Measurements from ENCODE around the gene GREB1L. TPM values are rescaled to one million over a fixed set of nuclear protein-coding genes. Genes with fewer than 3 reads are reported as not detected.

GREB1L gene
- total and polyA plus RNA-seq, 2 donors (not counting 1 experiment from before 2014, with no cell fraction given), result not detected

DNA sequence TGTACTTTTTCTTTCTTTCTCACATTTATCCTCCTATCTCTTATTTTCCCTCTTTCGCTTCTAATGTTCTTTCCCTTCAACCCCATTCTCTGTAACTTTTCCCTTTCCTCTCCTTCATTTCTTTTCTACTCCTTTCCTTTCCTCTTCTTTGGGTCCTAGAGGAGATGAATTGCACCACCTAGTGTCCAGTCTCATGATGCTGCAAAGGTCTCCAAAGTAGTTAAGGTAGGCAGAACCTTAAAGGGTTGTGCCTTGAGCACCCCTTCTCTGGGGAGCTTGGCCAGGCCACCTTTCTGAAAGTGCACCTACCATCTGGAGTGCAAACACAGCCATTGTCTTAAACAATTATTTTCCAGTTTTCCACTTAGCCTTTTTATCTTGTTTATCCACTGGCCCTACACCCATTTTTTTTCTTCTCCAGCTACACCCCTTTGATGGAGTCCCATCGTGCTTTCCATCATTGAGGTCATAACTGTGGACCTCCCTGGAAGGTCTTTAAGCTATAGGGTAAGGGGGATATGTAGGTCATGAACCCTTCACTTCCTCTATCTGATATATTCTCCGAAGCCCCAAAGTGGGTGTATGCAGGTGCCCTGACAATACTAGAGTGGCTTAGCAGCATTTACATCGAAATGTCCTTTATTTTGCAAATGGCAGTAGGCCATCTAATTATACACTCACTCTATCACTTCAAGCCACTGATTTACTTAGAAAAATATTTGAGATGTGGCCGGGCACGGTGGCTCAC lies 202.6 kb downstream of the GREB1L start:
- DNase-seq, result no peak
- no peak for ATAC-seq (ENCODE audit: low read depth)
- H4K20me1 ChIP-seq (ENCODE audit: control insufficient read depth, insufficient read depth, low read length, poor library complexity, severe bottlenecking), result no peaks in the 10 kb centered on the region
- no peaks in the 10 kb centered on the region for H3K36me3 ChIP-seq (replicated peaks in 1 of 2; ENCODE audit: control extremely low read depth in 1 of 2, control insufficient read depth in 1 of 2, extremely low read depth in 1 of 2, insufficient read depth in 2 of 2, low read length in 1 of 2)
- intact Hi-C loops (cut with micrococcal nuclease), result no loop called here
- no peaks in the 10 kb centered on the region for H3K27me3 ChIP-seq (replicated peaks in 1 of 4; ENCODE audit: control extremely low read depth in 1 of 4, control insufficient read depth in 3 of 4, insufficient read depth in 4 of 4, low read length in 3 of 4)
- no CpG with 5 or more reads among the region's 6 CpGs for WGBS (ENCODE audit: insufficient coverage)
- ChIA-PET CTCF (no interaction called here), POLR2A (no interaction called here)
- H3K9ac ChIP-seq (ENCODE audit: low read length), result no peak overlapping the region
- H3K27ac Mint-ChIP-seq, result no peak overlapping the region
- H3K4me1 ChIP-seq (ENCODE audit: control insufficient read depth in 2 of 2, insufficient read depth in 2 of 2, low read length in 2 of 2), result no peaks in the 10 kb centered on the region
- no peaks in the 10 kb centered on the region for H3K9me3 Mint-ChIP-seq (ENCODE audit: insufficient read depth)
- no peak overlapping the region for H3K4me3 ChIP-seq (ENCODE audit: control extremely low read depth in 1 of 5, extremely low read depth in 1 of 5, insufficient read depth in 1 of 5, low read depth in 2 of 5, low read length in 4 of 5)
- TF ChIP-seq, protein P1, sequence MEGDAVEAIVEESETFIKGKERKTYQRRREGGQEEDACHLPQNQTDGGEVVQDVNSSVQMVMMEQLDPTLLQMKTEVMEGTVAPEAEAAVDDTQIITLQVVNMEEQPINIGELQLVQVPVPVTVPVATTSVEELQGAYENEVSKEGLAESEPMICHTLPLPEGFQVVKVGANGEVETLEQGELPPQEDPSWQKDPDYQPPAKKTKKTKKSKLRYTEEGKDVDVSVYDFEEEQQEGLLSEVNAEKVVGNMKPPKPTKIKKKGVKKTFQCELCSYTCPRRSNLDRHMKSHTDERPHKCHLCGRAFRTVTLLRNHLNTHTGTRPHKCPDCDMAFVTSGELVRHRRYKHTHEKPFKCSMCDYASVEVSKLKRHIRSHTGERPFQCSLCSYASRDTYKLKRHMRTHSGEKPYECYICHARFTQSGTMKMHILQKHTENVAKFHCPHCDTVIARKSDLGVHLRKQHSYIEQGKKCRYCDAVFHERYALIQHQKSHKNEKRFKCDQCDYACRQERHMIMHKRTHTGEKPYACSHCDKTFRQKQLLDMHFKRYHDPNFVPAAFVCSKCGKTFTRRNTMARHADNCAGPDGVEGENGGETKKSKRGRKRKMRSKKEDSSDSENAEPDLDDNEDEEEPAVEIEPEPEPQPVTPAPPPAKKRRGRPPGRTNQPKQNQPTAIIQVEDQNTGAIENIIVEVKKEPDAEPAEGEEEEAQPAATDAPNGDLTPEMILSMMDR (IDR thresholded peaks at IDR 0.05), result no peak
- TF ChIP-seq EZH2 (IDR thresholded peaks at IDR 0.05; ENCODE audit: borderline replicate concordance, insufficient read depth, low read depth, low read length, poor library complexity, severe bottlenecking), result no peak
- no peak overlapping the region for H2AFZ ChIP-seq (ENCODE audit: insufficient read depth, low read depth, low read length, poor library complexity, severe bottlenecking)
- H3K4me1 Mint-ChIP-seq, result no peaks in the 10 kb centered on the region
- H3K4me2 ChIP-seq (replicated peaks; ENCODE audit: low read depth, low read length, poor library complexity, severe bottlenecking), result no peak overlapping the region
- no peak overlapping the region for H3K27ac ChIP-seq (ENCODE audit: low read length in 2 of 2)
- peaks cover 23% of the 10 kb centered on the region for H3K27me3 Mint-ChIP-seq
- H3K4me3 Mint-ChIP-seq, result no peak overlapping the region
- no peaks in the 10 kb centered on the region for H3K79me2 ChIP-seq (ENCODE audit: control insufficient read depth, insufficient read depth, low read length)
- H3K9me3 ChIP-seq (ENCODE audit: control extremely low read depth in 1 of 3, control insufficient read depth in 2 of 3, insufficient read depth in 1 of 3, low read length in 2 of 3), result no peaks in the 10 kb centered on the region

DNA sequence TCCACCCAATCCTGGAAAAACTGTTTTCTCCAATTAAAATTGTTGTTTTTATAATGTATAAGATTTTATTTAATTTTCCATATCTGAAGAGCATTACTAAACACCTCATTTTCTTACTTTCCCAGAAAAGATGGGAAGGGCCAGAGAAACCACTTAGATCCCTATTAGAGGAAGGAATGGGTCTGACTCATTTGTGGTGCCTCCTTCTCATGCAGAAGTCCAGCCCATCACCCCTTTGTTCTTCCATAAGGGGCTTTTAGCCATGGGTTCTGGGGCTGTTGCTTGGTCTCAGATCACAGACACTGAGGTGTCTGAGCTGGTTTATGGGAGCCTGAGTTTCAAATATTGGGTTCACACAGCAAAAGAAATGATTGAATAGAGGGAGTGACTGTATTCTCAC lies 206.3 kb downstream of the GREB1L start:
- H3K4me2 ChIP-seq (replicated peaks; ENCODE audit: low read depth, low read length, poor library complexity, severe bottlenecking), result no peak overlapping the region
- H3K9me3 Mint-ChIP-seq (ENCODE audit: insufficient read depth), result no peaks in the 10 kb centered on the region
- no peaks in the 10 kb centered on the region for H3K27me3 ChIP-seq (replicated peaks in 1 of 4; ENCODE audit: control extremely low read depth in 1 of 4, control insufficient read depth in 3 of 4, insufficient read depth in 4 of 4, low read length in 3 of 4)
- DNase-seq (no peak), ATAC-seq (ENCODE audit: low read depth) (no peak)
- no peak overlapping the region for H3K27ac Mint-ChIP-seq
- no peak overlapping the region for H3K9ac ChIP-seq (ENCODE audit: low read length)
- H3K79me2 ChIP-seq (ENCODE audit: control insufficient read depth, insufficient read depth, low read length), result no peaks in the 10 kb centered on the region
- no peaks in the 10 kb centered on the region for H3K9me3 ChIP-seq (ENCODE audit: control extremely low read depth in 1 of 3, control insufficient read depth in 2 of 3, insufficient read depth in 1 of 3, low read length in 2 of 3)
- intact Hi-C loops (cut with micrococcal nuclease), result no loop called here
- no peak overlapping the region for H3K4me3 ChIP-seq (ENCODE audit: control extremely low read depth in 1 of 5, extremely low read depth in 1 of 5, insufficient read depth in 1 of 5, low read depth in 2 of 5, low read length in 4 of 5)
- H3K4me3 Mint-ChIP-seq, result no peak overlapping the region
- no peaks in the 10 kb centered on the region for H3K4me1 ChIP-seq (ENCODE audit: control insufficient read depth in 2 of 2, insufficient read depth in 2 of 2, low read length in 2 of 2)
- H3K4me1 Mint-ChIP-seq, result no peaks in the 10 kb centered on the region
- H4K20me1 ChIP-seq (ENCODE audit: control insufficient read depth, insufficient read depth, low read length, poor library complexity, severe bottlenecking), result no peaks in the 10 kb centered on the region
- peaks cover 29% of the 10 kb centered on the region for H3K27me3 Mint-ChIP-seq
- H3K36me3 ChIP-seq (replicated peaks in 1 of 2; ENCODE audit: control extremely low read depth in 1 of 2, control insufficient read depth in 1 of 2, extremely low read depth in 1 of 2, insufficient read depth in 2 of 2, low read length in 1 of 2), result no peaks in the 10 kb centered on the region
- ChIA-PET POLR2A (no interaction called here), CTCF (no interaction called here)
- no peak overlapping the region for H2AFZ ChIP-seq (ENCODE audit: insufficient read depth, low read depth, low read length, poor library complexity, severe bottlenecking)
- H3K27ac ChIP-seq (ENCODE audit: low read length in 2 of 2), result no peak overlapping the region
- TF ChIP-seq EZH2 (IDR thresholded peaks at IDR 0.05; ENCODE audit: borderline replicate concordance, insufficient read depth, low read depth, low read length, poor library complexity, severe bottlenecking), result no peak

Data from B cell (primary cell).